H9 (cell line): ENCODE results near the gene ST6GAL2. TPM values are rescaled to one million over a fixed set of nuclear protein-coding genes. Genes with fewer than 3 reads are reported as not detected.

Experiments
- DNase-seq: peaks from one replicate; pipeline ENCODE4 v3.0.0-alpha.2; 2017
- H2AFZ ChIP-seq: one replicate; pipeline ENCODE4 v1.6.1; 2013; ENCODE audit warnings: mild to moderate bottlenecking, low read length, control low read depth, moderate library complexity
- H2AK5ac ChIP-seq: 2 replicates; pipeline ENCODE4 v1.6.1; 2013; ENCODE audit warnings: low read length, control low read depth, mixed read lengths; ENCODE audit not compliant: insufficient read length
- H2BK120ac ChIP-seq: one replicate; pipeline ENCODE4 v1.6.1; 2013; ENCODE audit warnings: low read depth, mild to moderate bottlenecking, low read length, control low read depth, inconsistent platforms; ENCODE audit not compliant: poor library complexity, severe bottlenecking
- H2BK12ac ChIP-seq: 2 replicates; pipeline ENCODE4 v1.6.1; 2013; ENCODE audit warnings: low read length, control low read depth, mixed read lengths, low read depth; ENCODE audit not compliant: insufficient read length
- H2BK15ac ChIP-seq: 2 replicates; pipeline ENCODE4 v1.6.1; 2013; ENCODE audit warnings: low read depth, low read length, control low read depth
- H2BK20ac ChIP-seq: one replicate; pipeline ENCODE4 v1.6.1; 2013; ENCODE audit warnings: low read depth, mild to moderate bottlenecking, low read length, control low read depth, inconsistent platforms; ENCODE audit not compliant: poor library complexity, severe bottlenecking
- H2BK5ac ChIP-seq: 2 replicates; pipeline ENCODE4 v1.6.1; 2013; ENCODE audit warnings: low read length, control low read depth, mixed read lengths; ENCODE audit not compliant: insufficient read length
- H3K14ac ChIP-seq: 2 replicates; pipeline ENCODE4 v1.6.1; 2013; ENCODE audit warnings: low read length, control low read depth; ENCODE audit not compliant: insufficient read depth
- H3K18ac ChIP-seq: 2 replicates; pipeline ENCODE4 v1.6.1; 2013; ENCODE audit warnings: low read depth, mild to moderate bottlenecking, mixed read lengths, low read length, control low read depth; ENCODE audit not compliant: insufficient read length
- H3K23ac ChIP-seq: 2 replicates; pipeline ENCODE4 v1.6.1; 2013; ENCODE audit warnings: low read length, control low read depth, mixed read lengths, low read depth; ENCODE audit not compliant: insufficient read length
- H3K23me2 ChIP-seq: 2 replicates; pipeline ENCODE4 v1.6.1; 2013; ENCODE audit warnings: low read depth, mild to moderate bottlenecking, mixed read lengths, low read length, control low read depth; ENCODE audit not compliant: insufficient read length, poor library complexity, severe bottlenecking
- H3K27ac ChIP-seq: 2 replicates; pipeline ENCODE4 v1.5.1; 2013; ENCODE audit warnings: low read length, control low read depth, mixed read lengths, low read depth; ENCODE audit not compliant: insufficient read length
- H3K27me3 ChIP-seq: 2 replicates; pipeline ENCODE4 v1.6.1; 2013; ENCODE audit warnings: low read length, control low read depth, inconsistent platforms; ENCODE audit not compliant: insufficient read depth
- H3K4ac ChIP-seq: 2 replicates; pipeline ENCODE4 v1.6.1; 2013; ENCODE audit warnings: low read depth, mild to moderate bottlenecking, control low read depth, inconsistent platforms, low read length, moderate library complexity
- H3K4me1 ChIP-seq: 2 replicates; pipeline ENCODE4 v1.6.1; 2013; ENCODE audit warnings: low read length, control low read depth, inconsistent platforms; ENCODE audit not compliant: insufficient read depth
- H3K4me2 ChIP-seq: 2 replicates; pipeline ENCODE4 v1.6.1; 2013; ENCODE audit warnings: low read length, control low read depth, mixed read lengths; ENCODE audit not compliant: insufficient read length, insufficient read depth
- H3K56ac ChIP-seq: 2 replicates; pipeline ENCODE4 v1.6.1; 2013; ENCODE audit warnings: low read depth, mild to moderate bottlenecking, mixed read lengths, low read length, control low read depth; ENCODE audit not compliant: insufficient read length
- H3K79me1 ChIP-seq: 2 replicates; pipeline ENCODE4 v1.6.1; 2013; ENCODE audit warnings: low read depth, mild to moderate bottlenecking, moderate library complexity, low read length, control low read depth, inconsistent platforms; ENCODE audit not compliant: insufficient read depth, poor library complexity, severe bottlenecking
- H3K79me2 ChIP-seq: 2 replicates; pipeline ENCODE4 v1.6.1; 2013; ENCODE audit warnings: low read length, control low read depth, inconsistent platforms; ENCODE audit not compliant: insufficient read depth
- H3K9ac ChIP-seq: 2 replicates; pipeline ENCODE4 v1.6.1; 2013; ENCODE audit warnings: low read length, control low read depth, mixed read lengths; ENCODE audit not compliant: insufficient read length; ENCODE audit errors: extremely low read depth
- H3K9me3 ChIP-seq: one replicate; pipeline ENCODE4 v1.6.1; 2013; ENCODE audit warnings: low read depth, low read length, inconsistent platforms; ENCODE audit not compliant: control insufficient read depth
- H3T11ph ChIP-seq: one replicate; pipeline ENCODE4 v1.6.1; 2013; ENCODE audit warnings: mild to moderate bottlenecking, low read length, control low read depth, inconsistent platforms
- H4K20me1 ChIP-seq: one replicate; pipeline ENCODE4 v1.6.1; 2013; ENCODE audit not compliant: control insufficient read depth, insufficient read length, insufficient read depth
- H4K5ac ChIP-seq: 2 replicates; pipeline ENCODE4 v1.6.1; 2013; ENCODE audit warnings: low read depth, mild to moderate bottlenecking, mixed read lengths, low read length, control low read depth; ENCODE audit not compliant: insufficient read length
- H4K8ac ChIP-seq: replicated peaks from 2 replicates; pipeline ENCODE4 v1.6.1; 2013; ENCODE audit warnings: low read length, control low read depth, mixed read lengths, low read depth; ENCODE audit not compliant: insufficient read length
- H4K91ac ChIP-seq: 2 replicates; pipeline ENCODE4 v1.6.1; 2013; ENCODE audit warnings: low read depth, mild to moderate bottlenecking, moderate library complexity, mixed read lengths, low read length, control low read depth; ENCODE audit not compliant: insufficient read length
- H3K27ac Mint-ChIP-seq, 3 experiments: 2 replicates in 2 of 3; 3 replicates in 1 of 3; pipeline ENCODE4 v1.8.0; 2020 to 2021; ENCODE audit warnings: mixed read lengths in 3 of 3, mild to moderate bottlenecking in 1 of 3, moderate library complexity in 1 of 3
- H3K27me3 Mint-ChIP-seq: 2 replicates; pipeline ENCODE4 v1.8.0; 2021; ENCODE audit warnings: low read depth, mild to moderate bottlenecking, moderate library complexity, mixed read lengths
- H3K36me3 Mint-ChIP-seq, 3 experiments: 2 replicates in 2 of 3; 3 replicates in 1 of 3; pipeline ENCODE4 v1.8.0; 2020 to 2021; ENCODE audit warnings: low read depth in 3 of 3, mixed read lengths in 3 of 3; ENCODE audit not compliant: insufficient read depth in 1 of 3
- H3K4me1 Mint-ChIP-seq, 2 experiments: 2 replicates each; pipeline ENCODE4 v1.8.0; 2020; ENCODE audit warnings: mixed read lengths in 2 of 2
- H3K4me3 Mint-ChIP-seq, 2 experiments: 2 replicates in 1 of 2; 3 replicates in 1 of 2; pipeline ENCODE4 v1.8.0; 2020 to 2021; ENCODE audit warnings: mild to moderate bottlenecking in 2 of 2, mixed read lengths in 2 of 2, moderate library complexity in 1 of 2
- H3K9me3 Mint-ChIP-seq, 2 experiments: 2 replicates in 1 of 2; 3 replicates in 1 of 2; pipeline ENCODE4 v1.8.0; 2020; ENCODE audit warnings: mild to moderate bottlenecking in 2 of 2, mixed read lengths in 2 of 2, moderate library complexity in 1 of 2
- WGBS: extraction: QIAGEN DNeasy Blood & Tissue Kit; methylation state at CpG from one replicate; pipeline ENCODE4 v1.1.7; 2013; ENCODE audit warnings: missing lambda C conversion rate, low lambda C conversion rate, mixed read lengths; ENCODE audit not compliant: insufficient read length; ENCODE audit errors: extremely low coverage; 5-methylcytosine and 5-hydroxymethylcytosine counted together
- total RNA-seq: library from RNA; stranded (reverse); gene quantifications from 2 replicates; pipeline ENCODE4 v1.2.1, GENCODE V29; 2021
- TF ChIP-seq, protein P1 (sequence below): fragments of 200-600 bp; sonication (generic); conservative IDR thresholded peaks from 3 replicates; pipeline ENCODE4 v1.8.0; 2021; ENCODE audit warnings: antibody characterized with exemption, mild to moderate bottlenecking

The ST6GAL2 gene
- total RNA-seq, 1 experiment from 2014 or later, result 7.6 TPM

DNA sequence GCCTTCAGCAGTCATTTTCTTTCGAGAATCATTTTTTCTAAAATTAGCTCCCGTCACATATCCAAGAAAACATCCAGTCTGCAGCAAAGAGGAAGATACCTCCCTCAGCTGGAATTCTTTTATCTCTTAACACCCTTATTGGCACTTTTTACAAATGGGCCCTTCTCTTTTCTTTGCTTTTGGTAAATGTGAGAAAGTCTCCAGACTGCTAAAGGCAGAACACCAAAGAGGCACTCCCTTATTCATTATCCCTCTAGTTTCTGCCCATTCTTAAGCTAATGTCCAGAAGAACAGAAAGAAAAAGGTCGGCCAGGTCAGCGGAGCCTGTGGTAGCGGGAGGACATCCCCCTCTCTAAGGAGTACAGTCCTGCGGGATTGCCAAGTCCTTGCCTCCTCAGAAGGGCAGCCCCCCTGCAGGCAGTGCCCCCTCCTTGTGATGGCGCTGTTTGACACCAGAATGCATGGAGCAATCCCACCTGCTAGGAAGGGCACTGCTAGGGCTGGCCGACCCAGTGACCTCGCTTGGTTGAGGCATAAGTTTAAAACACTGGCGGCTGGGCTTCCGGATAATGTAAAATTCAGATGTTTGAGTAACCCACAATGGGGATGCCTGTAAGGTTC lies 34.0 kb downstream of the ST6GAL2 start:
- Histone ChIP-seq H2BK15ac (no peak overlapping the region), H3K4me2 (no peak overlapping the region), H3K27me3 (no peaks in the 10 kb centered on the region), H2BK12ac (no peak overlapping the region), H4K20me1 (no peaks in the 10 kb centered on the region), H3K56ac (no peak overlapping the region), H2AFZ (no peak overlapping the region), H2BK120ac (no peak overlapping the region), H3K9ac (no peak overlapping the region), H3K79me1 (no peaks in the 10 kb centered on the region), H3K23ac (no peak overlapping the region), H2BK5ac (no peak overlapping the region), H3K23me2 (no peaks in the 10 kb centered on the region), H3K9me3 (no peaks in the 10 kb centered on the region), H3K14ac (no peak overlapping the region), H2AK5ac (no peak overlapping the region), H3K27ac (no peak overlapping the region), H4K5ac (no peak overlapping the region), H2BK20ac (no peak overlapping the region), H3T11ph (no peak overlapping the region), H4K8ac (no peak overlapping the region), H3K4ac (no peak overlapping the region), H3K4me1 (peaks cover 8% of the 10 kb centered on the region; the same call in 1 of the 2 replicates), H3K18ac (no peak overlapping the region), H3K79me2 (no peaks in the 10 kb centered on the region), H4K91ac (no peak overlapping the region)
- peak; percentile 69 for DNase-seq
- no CpG with 5 or more reads among the region's 11 CpGs for WGBS
- TF ChIP-seq, protein P1, sequence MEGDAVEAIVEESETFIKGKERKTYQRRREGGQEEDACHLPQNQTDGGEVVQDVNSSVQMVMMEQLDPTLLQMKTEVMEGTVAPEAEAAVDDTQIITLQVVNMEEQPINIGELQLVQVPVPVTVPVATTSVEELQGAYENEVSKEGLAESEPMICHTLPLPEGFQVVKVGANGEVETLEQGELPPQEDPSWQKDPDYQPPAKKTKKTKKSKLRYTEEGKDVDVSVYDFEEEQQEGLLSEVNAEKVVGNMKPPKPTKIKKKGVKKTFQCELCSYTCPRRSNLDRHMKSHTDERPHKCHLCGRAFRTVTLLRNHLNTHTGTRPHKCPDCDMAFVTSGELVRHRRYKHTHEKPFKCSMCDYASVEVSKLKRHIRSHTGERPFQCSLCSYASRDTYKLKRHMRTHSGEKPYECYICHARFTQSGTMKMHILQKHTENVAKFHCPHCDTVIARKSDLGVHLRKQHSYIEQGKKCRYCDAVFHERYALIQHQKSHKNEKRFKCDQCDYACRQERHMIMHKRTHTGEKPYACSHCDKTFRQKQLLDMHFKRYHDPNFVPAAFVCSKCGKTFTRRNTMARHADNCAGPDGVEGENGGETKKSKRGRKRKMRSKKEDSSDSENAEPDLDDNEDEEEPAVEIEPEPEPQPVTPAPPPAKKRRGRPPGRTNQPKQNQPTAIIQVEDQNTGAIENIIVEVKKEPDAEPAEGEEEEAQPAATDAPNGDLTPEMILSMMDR, result peak; percentile 37; the same call in 2 of the 3 replicates
- H3K36me3 Mint-ChIP-seq, result no peaks in the 10 kb centered on the region
- H3K27ac Mint-ChIP-seq, result peak overlapping the region in 2 of 3 experiments; percentile 27 to 39; a peak in 3 of 7 replicates
- H3K4me1 Mint-ChIP-seq, result peaks cover 68 to 78% of the 10 kb centered on the region in 2 experiments
- H3K4me3 Mint-ChIP-seq, result no peak overlapping the region
- H3K9me3 Mint-ChIP-seq, result no peaks in the 10 kb centered on the region
- no peaks in the 10 kb centered on the region for H3K27me3 Mint-ChIP-seq
